ENCODE measurements around the gene POLE3.

DNA sequence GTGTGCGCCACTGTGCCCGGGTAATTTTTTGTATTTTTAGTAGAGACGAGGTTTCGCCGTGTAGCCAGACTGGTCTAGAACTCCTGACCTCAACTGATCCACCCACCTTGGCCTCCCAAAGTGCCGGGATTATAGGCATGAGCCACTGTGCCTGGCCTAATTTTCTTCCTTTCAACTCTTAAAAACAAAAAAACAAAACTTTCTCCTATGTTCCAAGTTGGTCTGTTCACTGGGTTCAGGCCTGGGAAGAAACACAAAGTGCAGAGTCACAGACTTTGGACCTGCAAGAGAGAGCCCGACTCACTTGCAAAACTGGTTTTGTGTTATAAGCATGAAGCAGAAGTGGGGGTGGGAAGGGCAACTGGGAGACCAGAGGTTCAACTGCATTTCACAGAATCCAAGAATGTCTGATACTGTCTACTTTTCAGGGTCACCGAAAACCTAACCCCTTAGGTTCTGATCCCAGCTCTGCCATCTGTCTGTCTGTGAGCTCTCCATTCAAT, 28.5 kb downstream of the POLE3 start:
- TF ChIP-seq, protein P1, sequence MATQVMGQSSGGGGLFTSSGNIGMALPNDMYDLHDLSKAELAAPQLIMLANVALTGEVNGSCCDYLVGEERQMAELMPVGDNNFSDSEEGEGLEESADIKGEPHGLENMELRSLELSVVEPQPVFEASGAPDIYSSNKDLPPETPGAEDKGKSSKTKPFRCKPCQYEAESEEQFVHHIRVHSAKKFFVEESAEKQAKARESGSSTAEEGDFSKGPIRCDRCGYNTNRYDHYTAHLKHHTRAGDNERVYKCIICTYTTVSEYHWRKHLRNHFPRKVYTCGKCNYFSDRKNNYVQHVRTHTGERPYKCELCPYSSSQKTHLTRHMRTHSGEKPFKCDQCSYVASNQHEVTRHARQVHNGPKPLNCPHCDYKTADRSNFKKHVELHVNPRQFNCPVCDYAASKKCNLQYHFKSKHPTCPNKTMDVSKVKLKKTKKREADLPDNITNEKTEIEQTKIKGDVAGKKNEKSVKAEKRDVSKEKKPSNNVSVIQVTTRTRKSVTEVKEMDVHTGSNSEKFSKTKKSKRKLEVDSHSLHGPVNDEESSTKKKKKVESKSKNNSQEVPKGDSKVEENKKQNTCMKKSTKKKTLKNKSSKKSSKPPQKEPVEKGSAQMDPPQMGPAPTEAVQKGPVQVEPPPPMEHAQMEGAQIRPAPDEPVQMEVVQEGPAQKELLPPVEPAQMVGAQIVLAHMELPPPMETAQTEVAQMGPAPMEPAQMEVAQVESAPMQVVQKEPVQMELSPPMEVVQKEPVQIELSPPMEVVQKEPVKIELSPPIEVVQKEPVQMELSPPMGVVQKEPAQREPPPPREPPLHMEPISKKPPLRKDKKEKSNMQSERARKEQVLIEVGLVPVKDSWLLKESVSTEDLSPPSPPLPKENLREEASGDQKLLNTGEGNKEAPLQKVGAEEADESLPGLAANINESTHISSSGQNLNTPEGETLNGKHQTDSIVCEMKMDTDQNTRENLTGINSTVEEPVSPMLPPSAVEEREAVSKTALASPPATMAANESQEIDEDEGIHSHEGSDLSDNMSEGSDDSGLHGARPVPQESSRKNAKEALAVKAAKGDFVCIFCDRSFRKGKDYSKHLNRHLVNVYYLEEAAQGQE (IDR thresholded peaks at IDR 0.05; ENCODE audit: insufficient replicate concordance, low read depth) = no peak
- TF ChIP-seq, protein P2, sequence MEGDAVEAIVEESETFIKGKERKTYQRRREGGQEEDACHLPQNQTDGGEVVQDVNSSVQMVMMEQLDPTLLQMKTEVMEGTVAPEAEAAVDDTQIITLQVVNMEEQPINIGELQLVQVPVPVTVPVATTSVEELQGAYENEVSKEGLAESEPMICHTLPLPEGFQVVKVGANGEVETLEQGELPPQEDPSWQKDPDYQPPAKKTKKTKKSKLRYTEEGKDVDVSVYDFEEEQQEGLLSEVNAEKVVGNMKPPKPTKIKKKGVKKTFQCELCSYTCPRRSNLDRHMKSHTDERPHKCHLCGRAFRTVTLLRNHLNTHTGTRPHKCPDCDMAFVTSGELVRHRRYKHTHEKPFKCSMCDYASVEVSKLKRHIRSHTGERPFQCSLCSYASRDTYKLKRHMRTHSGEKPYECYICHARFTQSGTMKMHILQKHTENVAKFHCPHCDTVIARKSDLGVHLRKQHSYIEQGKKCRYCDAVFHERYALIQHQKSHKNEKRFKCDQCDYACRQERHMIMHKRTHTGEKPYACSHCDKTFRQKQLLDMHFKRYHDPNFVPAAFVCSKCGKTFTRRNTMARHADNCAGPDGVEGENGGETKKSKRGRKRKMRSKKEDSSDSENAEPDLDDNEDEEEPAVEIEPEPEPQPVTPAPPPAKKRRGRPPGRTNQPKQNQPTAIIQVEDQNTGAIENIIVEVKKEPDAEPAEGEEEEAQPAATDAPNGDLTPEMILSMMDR (IDR thresholded peaks at IDR 0.05; ENCODE audit: insufficient read depth, low read length) = no peak
- TF ChIP-seq GABPA (IDR thresholded peaks at IDR 0.05; ENCODE audit: low read depth) (no peak), POLR2AphosphoS5 (IDR thresholded peaks at IDR 0.05; ENCODE audit: low read depth) (no peak)

Measured in HL-60 (cell line).